Fibroblast of the aortic adventitia (primary cell): ENCODE data around the gene SMAP2. TPM values are rescaled to one million over a fixed set of nuclear protein-coding genes. Genes with fewer than 3 reads are reported as not detected.

Experiments
- DNase-seq: peaks from one replicate; pipeline ENCODE4 v3.0.0-alpha.2; 2010; ENCODE audit warnings: low read depth
- H3K4me3 ChIP-seq: 2 replicates; pipeline ENCODE4 v1.5.1; 2011; ENCODE audit warnings: low read depth, mild to moderate bottlenecking, control low read depth, low read length, moderate library complexity
- CTCF ChIP-seq: IDR thresholded peaks from 2 replicates; pipeline ENCODE4 v1.5.1; 2011; ENCODE audit warnings: mild to moderate bottlenecking, low read length, control low read depth, inconsistent platforms; ENCODE audit not compliant: insufficient read depth
- total RNA-seq: library from RNA; depleted of rRNA; stranded (reverse); fragments of >200 nt; gene quantifications from 2 replicates; pipeline ENCODE4 v1.2.3, GENCODE V29; 2012; ENCODE audit warnings: low replicate concordance

SMAP2 gene
- total RNA-seq, 1 donor, result 27.4 TPM

DNA sequence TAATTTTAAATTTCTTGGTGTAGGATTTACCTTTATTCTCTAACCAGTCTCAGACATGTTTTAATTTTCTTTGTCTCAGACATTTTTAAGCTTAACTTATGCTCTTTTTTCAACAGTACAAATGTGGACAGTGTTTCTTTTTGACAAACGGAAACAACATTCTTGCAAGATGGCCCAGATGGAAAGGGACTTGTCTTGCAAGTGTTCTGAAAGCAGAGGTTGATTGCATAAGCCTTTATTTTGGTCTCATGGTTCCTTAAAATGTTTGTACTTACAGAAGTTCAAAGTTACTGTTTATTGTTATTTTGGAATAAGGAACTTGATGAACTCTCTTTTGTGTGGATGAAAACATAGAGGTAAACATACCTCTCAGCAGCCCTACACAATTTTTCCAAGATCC lies 22.9 kb downstream of the SMAP2 start:
- TF ChIP-seq CTCF, result no peak
- no peak overlapping the region for H3K4me3 ChIP-seq
- DNase-seq, result no peak

GRCh38 chr1:40397258-40397657 lies 23.7 kb downstream of the SMAP2 start:
- no peak for DNase-seq
- H3K4me3 ChIP-seq, result no peak overlapping the region
- TF ChIP-seq CTCF, result no peak

GRCh38 chr1:40399984-40400704 lies 26.6 kb downstream of the SMAP2 start:
- DNase-seq, result no peak
- TF ChIP-seq CTCF, result no peak
- no peak overlapping the region for H3K4me3 ChIP-seq

DNA sequence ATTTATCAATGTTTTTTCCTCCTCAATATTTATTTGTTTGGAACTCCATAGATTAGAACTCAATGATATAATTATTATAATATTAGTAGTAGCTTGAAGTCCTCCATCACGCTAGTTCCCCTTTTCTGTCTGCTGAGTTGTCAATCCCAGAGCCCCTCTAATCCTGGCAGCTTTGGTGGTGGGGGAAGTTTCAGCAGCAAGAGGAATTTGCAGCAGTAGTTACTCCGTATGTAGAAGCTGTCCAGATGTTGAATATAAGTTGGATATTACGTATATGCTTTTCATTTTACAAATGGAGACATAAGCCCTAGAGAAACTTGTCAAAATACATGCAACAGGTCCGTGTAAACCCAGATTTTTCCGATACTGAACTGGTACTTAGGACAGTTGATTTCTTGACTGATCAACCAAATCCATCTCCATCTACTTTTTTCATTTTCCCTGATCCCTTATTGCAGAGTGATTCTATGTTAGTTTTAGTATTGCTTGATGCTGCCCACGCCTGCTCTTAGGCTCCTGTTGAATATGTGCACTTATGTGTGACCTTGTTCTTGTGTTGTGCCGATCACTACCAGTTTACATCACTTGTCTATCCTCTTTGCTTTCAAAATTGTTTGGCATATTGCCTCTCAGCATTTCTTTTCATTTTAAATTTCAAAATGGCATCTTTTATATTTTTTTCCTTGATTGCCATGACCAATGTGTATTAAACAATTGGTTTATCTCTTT lies 28.1 kb downstream of the SMAP2 start:
- no peak for TF ChIP-seq CTCF
- no peak overlapping the region for H3K4me3 ChIP-seq
- no peak for DNase-seq

DNA sequence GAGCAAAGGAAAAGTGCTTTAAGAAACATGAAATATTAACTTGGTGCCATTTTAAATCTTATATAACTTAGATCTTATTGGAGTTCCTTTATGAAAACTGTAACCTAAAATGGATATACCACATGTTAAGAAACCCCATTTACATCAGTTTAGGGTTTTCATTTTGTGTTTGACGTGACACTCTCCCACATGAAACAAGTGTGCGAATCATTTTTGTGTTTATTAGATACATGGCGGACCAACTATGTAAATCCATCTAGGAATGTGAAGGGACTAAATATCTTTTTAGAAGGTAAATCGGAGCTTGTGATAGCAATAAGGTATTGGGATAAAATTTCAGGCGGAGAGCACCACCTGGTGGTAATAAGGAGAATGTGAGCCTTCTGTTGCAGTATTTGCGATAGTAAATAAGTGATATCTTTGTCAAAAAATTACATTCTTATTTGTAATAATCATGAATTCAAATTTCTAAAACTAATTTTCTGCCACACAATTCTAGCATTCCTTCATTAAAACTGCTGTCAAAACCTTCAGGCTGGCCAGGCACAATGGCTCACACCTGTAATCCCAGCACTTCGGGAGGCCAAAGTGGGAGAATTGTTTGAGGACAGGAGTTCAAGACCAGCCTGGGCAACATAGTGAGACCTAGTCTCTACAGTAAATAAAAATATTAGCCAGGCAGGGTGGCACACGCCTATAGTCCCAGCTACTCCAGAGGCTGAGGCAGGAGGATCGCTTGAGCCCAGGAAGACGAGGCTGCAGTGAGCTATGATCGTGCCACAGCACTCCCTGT lies 31.3 kb downstream of the SMAP2 start:
- peak; percentile 73 for TF ChIP-seq CTCF
- H3K4me3 ChIP-seq, result no peak overlapping the region
- peak; percentile 85 for DNase-seq

DNA sequence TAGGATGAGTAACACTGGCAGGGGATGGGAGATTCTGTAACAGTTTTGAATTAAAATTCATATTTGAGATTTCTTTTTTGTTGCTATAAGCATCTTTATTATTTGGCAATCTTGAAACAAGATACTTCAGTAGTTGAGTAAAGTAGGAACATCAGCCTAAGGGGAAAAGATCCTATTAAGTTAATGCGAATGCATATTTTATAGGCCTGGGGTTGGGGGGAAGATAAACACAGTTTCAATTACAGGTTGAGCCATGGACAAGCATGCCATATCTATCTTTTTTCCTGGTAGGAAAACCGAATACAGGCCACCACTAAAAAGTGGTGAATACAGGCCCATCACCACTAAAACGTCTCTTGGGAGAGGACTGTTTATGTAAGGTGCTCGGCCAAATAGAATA lies 32.3 kb downstream of the SMAP2 start:
- no peak for TF ChIP-seq CTCF
- DNase-seq, result no peak
- H3K4me3 ChIP-seq, result no peak overlapping the region
